ACHN (cell line): ENCODE data around the gene TFF2.
A peak's percentile ranks its signal among the peaks of the same experiment; 100 is the strongest.

ENCODE experiments used
- DNase-seq: peaks from one replicate; pipeline ENCODE4 v3.0.0-alpha.2; 2015
- in situ Hi-C: cut with HindIII; loops from 2 replicates; pipeline ENCODE4 v1.10.0; 2017; ENCODE audit warnings: low sequenced_read_pairs, low pct_ligation_motif_present, low pct_unique_long_range_greater_than_20kb

Gene TFF2

GRCh38 chr21:42385619-42386018, 34.8 kb upstream of the TFF2 start:
- no peak for DNase-seq
- in situ Hi-C loops: no loop called here

- in situ Hi-C loops: no loop called here
- no peak for DNase-seq
Observed at GRCh38 chr21:42384989-42385388, 34.2 kb upstream of the TFF2 start.

- in situ Hi-C loops: no loop called here
- DNase-seq: no peak
Observed at GRCh38 chr21:42384156-42384945, 33.6 kb upstream of the TFF2 start.

- in situ Hi-C loops: no loop called here
- no peak for DNase-seq
Observed at GRCh38 chr21:42383331-42383730, 32.5 kb upstream of the TFF2 start.

GRCh38 chr21:42382915-42383314, 32.1 kb upstream of the TFF2 start:
- in situ Hi-C loops: no loop called here
- no peak for DNase-seq

GRCh38 chr21:42381347-42381984, 30.7 kb upstream of the TFF2 start:
- DNase-seq: peak; percentile 65
- in situ Hi-C loops: no loop called here

- in situ Hi-C loops: no loop called here
- no peak for DNase-seq
Observed at GRCh38 chr21:42379426-42380215, 28.8 kb upstream of the TFF2 start.

GRCh38 chr21:42378418-42378817, 27.6 kb upstream of the TFF2 start:
- in situ Hi-C loops: no loop called here
- DNase-seq: no peak

GRCh38 chr21:42377951-42378340, 27.2 kb upstream of the TFF2 start:
- no peak for DNase-seq
- in situ Hi-C loops: no loop called here

GRCh38 chr21:42377211-42377950, 26.6 kb upstream of the TFF2 start:
- no peak for DNase-seq
- in situ Hi-C loops: no loop called here

- no peak for DNase-seq
- in situ Hi-C loops: no loop called here
Observed at GRCh38 chr21:42376338-42376982, 25.7 kb upstream of the TFF2 start.

- DNase-seq: no peak
- in situ Hi-C loops: no loop called here
Observed at GRCh38 chr21:42375966-42376337, 25.2 kb upstream of the TFF2 start.

GRCh38 chr21:42375506-42375905, 24.7 kb upstream of the TFF2 start:
- no peak for DNase-seq
- in situ Hi-C loops: no loop called here

GRCh38 chr21:42374864-42375499, 24.2 kb upstream of the TFF2 start:
- in situ Hi-C loops: no loop called here
- DNase-seq: no peak

- in situ Hi-C loops: no loop called here
- DNase-seq: no peak
Observed at GRCh38 chr21:42374457-42374856, 23.7 kb upstream of the TFF2 start.

GRCh38 chr21:42373908-42374455, 23.2 kb upstream of the TFF2 start:
- in situ Hi-C loops: no loop called here
- DNase-seq: no peak

- no peak for DNase-seq
- in situ Hi-C loops: no loop called here
Observed at GRCh38 chr21:42373196-42373907, 22.6 kb upstream of the TFF2 start.
